LNCAP (cell line): ENCODE measurements around the gene MZF1.

Experiments used
- TF ChIP-seq, protein P1 (sequence below): fragments of 450-650 bp; IDR thresholded peaks from 2 replicates; pipeline ENCODE4 v1.5.1; 2017; ENCODE audit warnings: mild to moderate bottlenecking

The MZF1 gene

DNA sequence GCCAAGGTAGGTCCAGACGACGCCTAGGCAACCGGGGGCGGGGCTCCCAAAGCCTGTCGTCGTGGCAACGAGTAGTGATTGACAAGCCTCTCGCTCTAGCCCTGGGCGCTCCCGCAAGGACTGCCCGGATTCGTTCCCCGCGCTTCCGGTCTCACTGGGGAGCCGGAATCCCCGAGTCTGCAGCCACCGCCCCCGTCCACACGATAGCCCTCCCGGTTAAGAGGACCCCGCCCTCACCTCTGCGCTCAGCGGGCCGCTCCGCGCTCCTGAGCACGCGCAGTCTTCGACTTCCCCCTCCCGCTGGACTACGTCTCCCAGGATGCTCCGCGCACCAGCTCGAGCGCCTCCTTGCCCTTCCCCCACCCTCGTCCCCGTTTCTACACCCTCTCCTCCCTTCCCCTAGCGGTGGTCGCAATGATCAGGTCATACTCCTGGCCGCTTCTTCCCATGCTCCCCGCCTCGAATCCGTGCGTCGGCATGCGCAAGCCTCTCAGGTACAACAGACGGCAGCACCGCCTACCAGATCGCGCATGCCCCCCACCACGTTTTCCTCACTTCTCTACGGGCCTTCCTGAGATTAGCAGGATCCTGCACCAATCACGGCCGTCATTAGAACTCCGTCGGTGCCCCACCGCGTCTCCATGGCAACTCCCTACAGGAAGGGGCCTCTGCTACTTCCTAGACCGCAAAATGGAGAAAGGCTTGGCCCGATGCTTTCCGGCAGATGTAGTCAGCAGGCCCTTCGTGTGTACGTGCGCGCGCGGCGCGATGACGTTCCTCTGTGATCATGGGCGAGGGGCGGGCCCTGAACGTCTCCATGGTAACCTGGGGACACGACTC, at the start of gene MZF1:
Gene MZF1 (minus strand): TSS at position 518 of the 840 bp plus-strand sequence. CDS start 1,946 bp downstream, outside the sequence.
- TF ChIP-seq, protein P1, sequence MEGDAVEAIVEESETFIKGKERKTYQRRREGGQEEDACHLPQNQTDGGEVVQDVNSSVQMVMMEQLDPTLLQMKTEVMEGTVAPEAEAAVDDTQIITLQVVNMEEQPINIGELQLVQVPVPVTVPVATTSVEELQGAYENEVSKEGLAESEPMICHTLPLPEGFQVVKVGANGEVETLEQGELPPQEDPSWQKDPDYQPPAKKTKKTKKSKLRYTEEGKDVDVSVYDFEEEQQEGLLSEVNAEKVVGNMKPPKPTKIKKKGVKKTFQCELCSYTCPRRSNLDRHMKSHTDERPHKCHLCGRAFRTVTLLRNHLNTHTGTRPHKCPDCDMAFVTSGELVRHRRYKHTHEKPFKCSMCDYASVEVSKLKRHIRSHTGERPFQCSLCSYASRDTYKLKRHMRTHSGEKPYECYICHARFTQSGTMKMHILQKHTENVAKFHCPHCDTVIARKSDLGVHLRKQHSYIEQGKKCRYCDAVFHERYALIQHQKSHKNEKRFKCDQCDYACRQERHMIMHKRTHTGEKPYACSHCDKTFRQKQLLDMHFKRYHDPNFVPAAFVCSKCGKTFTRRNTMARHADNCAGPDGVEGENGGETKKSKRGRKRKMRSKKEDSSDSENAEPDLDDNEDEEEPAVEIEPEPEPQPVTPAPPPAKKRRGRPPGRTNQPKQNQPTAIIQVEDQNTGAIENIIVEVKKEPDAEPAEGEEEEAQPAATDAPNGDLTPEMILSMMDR, result no peak

DNA sequence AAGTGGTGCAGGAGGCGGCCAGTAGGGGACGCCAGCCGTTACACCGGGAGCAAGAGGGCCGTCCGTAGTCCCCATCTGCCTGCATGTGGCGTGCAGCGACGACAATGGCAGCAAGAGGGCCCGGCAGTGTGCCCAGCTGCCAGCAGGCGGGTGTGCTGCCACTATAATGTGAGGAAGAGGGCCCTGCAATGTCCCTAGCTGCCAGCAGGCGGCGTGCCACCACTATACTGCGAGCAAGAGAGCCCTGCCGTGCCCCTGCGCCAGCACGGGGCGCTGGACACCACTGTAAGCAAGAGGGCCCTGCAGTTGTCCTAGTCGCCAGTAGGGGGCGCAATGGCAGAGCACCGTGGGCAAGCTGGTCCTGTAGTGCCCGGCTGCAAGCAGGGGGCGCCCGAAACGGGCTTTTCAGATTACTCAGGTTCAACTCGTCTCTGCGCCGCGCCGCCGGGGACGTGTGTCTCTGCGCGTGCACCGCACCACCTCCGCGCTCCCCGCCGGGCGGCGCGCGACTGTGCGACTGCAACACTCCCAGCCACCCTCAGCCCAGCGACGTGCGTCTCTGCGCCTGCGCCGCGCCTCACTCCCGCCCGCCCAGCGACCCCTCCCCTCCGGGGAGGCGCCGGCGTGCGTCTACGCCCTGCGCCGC, 33.2 kb upstream of the MZF1 start:
- TF ChIP-seq, protein P1, result peak; percentile 65

DNA sequence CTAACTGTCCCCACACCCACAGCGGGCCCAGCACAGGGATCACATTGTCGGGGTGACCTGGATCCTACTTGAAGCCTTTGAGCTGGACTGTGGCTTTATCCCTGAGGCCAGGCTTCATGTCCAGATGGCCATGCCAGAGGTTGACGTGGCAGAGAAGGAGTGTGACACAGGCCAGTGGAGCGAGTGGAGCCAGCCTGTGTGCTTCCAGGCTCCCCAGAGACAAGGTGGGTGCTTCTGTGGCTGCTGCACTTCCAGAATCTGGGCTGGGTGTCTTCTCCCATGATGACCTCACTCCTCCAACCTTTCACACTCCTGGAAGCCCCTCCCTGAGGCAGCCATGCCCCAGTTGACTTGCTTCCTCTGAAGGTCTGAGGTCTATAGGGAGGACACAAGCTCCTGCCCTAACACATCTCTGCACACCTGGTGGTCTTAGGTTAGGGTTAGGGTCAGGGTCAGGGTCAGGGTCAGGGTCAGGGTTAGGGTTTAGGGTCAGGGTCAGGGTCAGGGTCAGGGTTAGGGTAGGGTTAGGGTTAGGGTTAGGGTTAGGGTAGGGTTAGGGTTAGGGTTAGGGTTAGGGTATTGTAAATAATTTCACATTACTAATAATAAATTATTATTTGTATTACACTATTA, 13.1 kb upstream of the MZF1 start:
- TF ChIP-seq, protein P1, result no peak

DNA sequence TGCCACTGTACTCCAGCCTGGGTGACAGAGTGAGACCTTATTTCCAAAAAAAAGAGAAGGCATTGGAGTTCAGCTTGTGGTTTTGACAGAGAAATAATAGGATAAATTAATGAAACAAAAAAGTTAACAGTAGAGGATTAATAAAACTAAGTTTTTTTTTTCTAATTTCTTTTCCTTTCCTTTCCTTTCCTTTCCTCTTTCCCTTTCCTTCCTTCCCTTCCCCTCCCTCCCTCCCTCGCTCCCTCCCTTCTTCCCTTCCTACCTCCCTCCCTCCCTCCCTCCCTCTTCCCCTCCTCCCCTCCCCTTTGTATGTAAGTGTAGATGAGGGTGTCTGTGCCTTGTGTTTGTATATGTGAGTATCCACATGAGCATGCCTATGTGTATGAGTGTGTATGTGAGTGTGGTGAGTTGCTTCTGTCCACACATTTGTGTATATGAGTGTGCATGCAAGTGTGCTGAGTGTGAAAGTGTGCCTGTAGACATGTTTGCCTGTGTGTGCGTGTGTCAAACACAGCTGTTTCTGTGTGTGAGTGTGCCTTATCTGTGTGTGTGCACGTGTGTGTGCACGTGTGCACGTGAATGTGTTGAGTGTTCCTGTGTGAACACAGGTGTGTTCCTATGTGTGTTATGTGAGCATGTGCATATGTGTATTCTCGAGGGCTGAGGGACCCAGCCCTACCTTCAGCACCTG, 12.5 kb upstream of the MZF1 start:
- TF ChIP-seq, protein P1, result no peak

DNA sequence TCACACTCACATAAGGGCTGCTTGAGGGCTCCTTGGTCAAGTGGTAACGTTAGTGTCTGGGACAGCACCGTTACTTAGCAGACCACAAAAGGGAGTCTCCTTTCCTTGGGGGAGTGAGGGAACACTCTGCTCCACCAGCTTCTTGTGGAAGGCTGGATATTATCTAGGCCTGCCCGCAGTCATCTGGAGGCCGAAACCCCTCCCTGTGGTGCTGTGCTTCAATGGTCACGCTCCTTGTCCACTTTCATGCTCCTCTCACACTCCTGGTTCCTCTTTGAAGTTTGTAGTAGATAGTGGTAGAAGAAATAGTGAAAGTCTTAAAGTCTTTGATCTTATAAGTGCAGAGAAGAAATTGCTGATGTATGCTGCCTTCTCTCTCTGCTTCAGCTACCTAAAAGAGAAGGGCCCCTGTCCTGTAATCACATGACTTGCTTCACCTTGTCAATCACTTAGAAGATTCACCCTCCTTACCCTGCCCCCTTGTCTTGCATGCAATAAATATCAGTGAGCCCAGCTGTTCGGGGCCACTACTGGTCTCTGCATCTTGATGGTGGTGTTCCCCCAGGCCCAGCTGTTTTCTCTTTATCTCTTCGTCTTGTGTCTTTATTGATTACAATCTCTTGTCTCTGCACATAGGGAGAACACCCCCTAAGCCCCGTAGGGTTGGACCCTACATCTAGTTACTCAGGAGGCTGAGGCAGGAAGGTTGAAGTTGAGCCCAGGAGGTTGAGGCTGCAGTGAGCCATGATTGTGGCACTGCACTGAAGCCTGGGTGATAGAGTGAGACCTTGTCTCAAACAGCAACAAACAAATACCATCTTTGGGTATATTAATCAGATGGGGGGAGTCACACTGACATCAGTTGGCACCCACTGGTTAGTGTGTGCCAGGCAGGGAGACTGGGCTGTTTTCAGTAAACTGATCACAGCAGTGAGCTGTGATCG, 11.6 kb upstream of the MZF1 start:
- TF ChIP-seq, protein P1, result no peak

DNA sequence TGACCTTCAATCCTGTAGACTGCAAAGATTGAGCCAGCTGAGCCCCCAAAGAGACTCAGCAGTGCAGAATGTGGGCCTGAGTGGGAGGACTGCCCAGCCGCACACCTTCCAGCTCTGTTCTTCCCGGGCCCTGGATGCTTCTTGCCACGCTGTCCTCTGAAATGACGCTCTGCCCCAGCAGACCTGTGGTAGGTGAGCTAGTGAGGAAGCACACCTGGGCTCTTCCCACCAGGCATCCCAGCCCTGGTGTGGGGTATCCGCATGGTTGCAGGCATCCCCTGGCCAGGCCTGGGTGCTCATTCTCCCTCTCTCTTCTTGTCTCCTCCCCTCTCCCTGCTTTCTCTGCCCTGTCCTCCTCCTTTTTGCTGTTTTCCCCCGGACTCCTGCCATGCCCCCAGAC, 9.8 kb upstream of the MZF1 start:
- TF ChIP-seq, protein P1, result no peak
